Measurements from ENCODE around the gene MYO1D. TPM values are rescaled to one million over a fixed set of nuclear protein-coding genes. Genes with fewer than 3 reads are reported as not detected.

The MYO1D gene
- total RNA-seq, 1 donor from 2014 or later: 18.0 TPM

GRCh38 chr17:32516450-32516849 lies 360.5 kb downstream of the MYO1D start:
- no peak for TF ChIP-seq EZH2 (IDR thresholded peaks at IDR 0.05; ENCODE audit: insufficient read depth, low read length)
- no peak for TF ChIP-seq CTCF (IDR thresholded peaks at IDR 0.05; ENCODE audit: insufficient read depth, low read depth, low read length)
- H3K27ac ChIP-seq (ENCODE audit: low read depth, low read length): no peak overlapping the region

GRCh38 chr17:32515677-32516383 lies 361.1 kb downstream of the MYO1D start:
- Histone ChIP-seq H3K9ac (ENCODE audit: low read length) (no peak overlapping the region), H3K9me3 (ENCODE audit: insufficient read depth, low read depth, low read length) (no peaks in the 10 kb centered on the region), H3K4me1 (ENCODE audit: insufficient read depth, low read length) (peaks cover 16% of the 10 kb centered on the region), H3K4me2 (ENCODE audit: low read length) (no peak overlapping the region), H3K79me2 (ENCODE audit: insufficient read depth, low read length) (no peaks in the 10 kb centered on the region), H3K27ac (ENCODE audit: low read depth, low read length) (no peak overlapping the region), H4K20me1 (ENCODE audit: insufficient read depth, low read length) (no peaks in the 10 kb centered on the region), H3K27me3 (ENCODE audit: insufficient read depth, low read length) (no peaks in the 10 kb centered on the region), H3K4me3 (ENCODE audit: insufficient read depth, low read depth, low read length) (no peak overlapping the region), H3K36me3 (ENCODE audit: insufficient read depth, low read length) (no peaks in the 10 kb centered on the region), H2AFZ (ENCODE audit: low read depth, low read length) (no peak overlapping the region)
- DNase-seq (ENCODE audit: low read depth) (no peak), FAIRE-seq (no peak)
- no peak overlapping the region for H3K27ac Mint-ChIP-seq (ENCODE audit: unreplicated experiment)
- H3K4me1 Mint-ChIP-seq (ENCODE audit: low read depth, unreplicated experiment): peaks cover 37% of the 10 kb centered on the region
- H3K4me3 Mint-ChIP-seq (ENCODE audit: unreplicated experiment): no peak overlapping the region
- peaks cover 3% of the 10 kb centered on the region for H3K36me3 Mint-ChIP-seq (ENCODE audit: low read depth, unreplicated experiment)
- H3K27me3 Mint-ChIP-seq (ENCODE audit: low read depth, unreplicated experiment): no peaks in the 10 kb centered on the region
- no peaks in the 10 kb centered on the region for H3K9me3 Mint-ChIP-seq (ENCODE audit: unreplicated experiment)
- TF ChIP-seq EZH2 (IDR thresholded peaks at IDR 0.05; ENCODE audit: insufficient read depth, low read length): no peak
- TF ChIP-seq CTCF (IDR thresholded peaks at IDR 0.05; ENCODE audit: insufficient read depth, low read depth, low read length): no peak

More at GRCh38 chr17:32516450-32516849, 360.5 kb downstream of the MYO1D start:
- Histone ChIP-seq H3K9ac (ENCODE audit: low read length) (no peak overlapping the region), H3K36me3 (ENCODE audit: insufficient read depth, low read length) (no peaks in the 10 kb centered on the region), H4K20me1 (ENCODE audit: insufficient read depth, low read length) (no peaks in the 10 kb centered on the region), H3K9me3 (ENCODE audit: insufficient read depth, low read depth, low read length) (no peaks in the 10 kb centered on the region), H3K79me2 (ENCODE audit: insufficient read depth, low read length) (no peaks in the 10 kb centered on the region), H3K4me2 (ENCODE audit: low read length) (no peak overlapping the region), H3K4me3 (ENCODE audit: insufficient read depth, low read depth, low read length) (no peak overlapping the region), H3K27me3 (ENCODE audit: insufficient read depth, low read length) (no peaks in the 10 kb centered on the region), H2AFZ (ENCODE audit: low read depth, low read length) (no peak overlapping the region), H3K4me1 (ENCODE audit: insufficient read depth, low read length) (peaks cover 16% of the 10 kb centered on the region)
- no peak for FAIRE-seq
- Mint-ChIP-seq H3K27me3 (ENCODE audit: low read depth, unreplicated experiment) (no peaks in the 10 kb centered on the region), H3K36me3 (ENCODE audit: low read depth, unreplicated experiment) (peaks cover 3% of the 10 kb centered on the region), H3K9me3 (ENCODE audit: unreplicated experiment) (no peaks in the 10 kb centered on the region), H3K4me1 (ENCODE audit: low read depth, unreplicated experiment) (peaks cover 39% of the 10 kb centered on the region), H3K4me3 (ENCODE audit: unreplicated experiment) (no peak overlapping the region), H3K27ac (ENCODE audit: unreplicated experiment) (no peak overlapping the region)
- DNase-seq (ENCODE audit: low read depth): no peak

GRCh38 chr17:32514606-32515005 lies 362.3 kb downstream of the MYO1D start:
- no peaks in the 10 kb centered on the region for H3K27me3 ChIP-seq (ENCODE audit: insufficient read depth, low read length)
- peaks cover 3% of the 10 kb centered on the region for H3K36me3 Mint-ChIP-seq (ENCODE audit: low read depth, unreplicated experiment)
- H3K4me1 ChIP-seq (ENCODE audit: insufficient read depth, low read length): peaks cover 5% of the 10 kb centered on the region
- H3K4me1 Mint-ChIP-seq (ENCODE audit: low read depth, unreplicated experiment): peaks cover 35% of the 10 kb centered on the region
- FAIRE-seq (no peak), DNase-seq (ENCODE audit: low read depth) (no peak)
- no peak overlapping the region for H2AFZ ChIP-seq (ENCODE audit: low read depth, low read length)
- H3K27ac Mint-ChIP-seq (ENCODE audit: unreplicated experiment): no peak overlapping the region
- no peaks in the 10 kb centered on the region for H3K9me3 ChIP-seq (ENCODE audit: insufficient read depth, low read depth, low read length)
- no peak overlapping the region for H3K9ac ChIP-seq (ENCODE audit: low read length)
- H3K27ac ChIP-seq (ENCODE audit: low read depth, low read length): no peak overlapping the region
- H3K4me3 Mint-ChIP-seq (ENCODE audit: unreplicated experiment): no peak overlapping the region
- H3K36me3 ChIP-seq (ENCODE audit: insufficient read depth, low read length): no peaks in the 10 kb centered on the region
- H3K79me2 ChIP-seq (ENCODE audit: insufficient read depth, low read length): no peaks in the 10 kb centered on the region
- H3K27me3 Mint-ChIP-seq (ENCODE audit: low read depth, unreplicated experiment): no peaks in the 10 kb centered on the region
- H3K9me3 Mint-ChIP-seq (ENCODE audit: unreplicated experiment): no peaks in the 10 kb centered on the region
- no peak overlapping the region for H3K4me2 ChIP-seq (ENCODE audit: low read length)
- TF ChIP-seq EZH2 (IDR thresholded peaks at IDR 0.05; ENCODE audit: insufficient read depth, low read length): no peak
- TF ChIP-seq CTCF (IDR thresholded peaks at IDR 0.05; ENCODE audit: insufficient read depth, low read depth, low read length): no peak
- H3K4me3 ChIP-seq (ENCODE audit: insufficient read depth, low read depth, low read length): no peak overlapping the region
- H4K20me1 ChIP-seq (ENCODE audit: insufficient read depth, low read length): no peaks in the 10 kb centered on the region
